GM23338 (cell line): ENCODE data around the gene LNP1. TPM values are rescaled to one million over a fixed set of nuclear protein-coding genes. Genes with fewer than 3 reads are reported as not detected.

Experiments
- ATAC-seq: fragments of 200-7000 bp; cut with Tn5 transposase; 3 replicates; pipeline ENCODE4 v1.9.1; 2020
- DNase-seq: peaks from one replicate; pipeline ENCODE4 v3.0.0-alpha.2; 2015; ENCODE audit warnings: low spot score
- H2AFZ ChIP-seq: fragments of 200-600 bp; sonication (generic); 2 replicates; pipeline ENCODE4 v1.8.0; 2016; ENCODE audit warnings: antibody characterized with exemption, mild to moderate bottlenecking, moderate library complexity
- H3F3A ChIP-seq: fragments of 200-600 bp; sonication (generic); replicated peaks from 2 replicates; pipeline ENCODE4 v1.8.0; 2017; ENCODE audit warnings: antibody characterized with exemption, mixed run types, low read depth
- H3K27ac ChIP-seq: fragments of 200-600 bp; sonication (generic); 2 replicates; pipeline ENCODE4 v1.6.1; 2016; ENCODE audit warnings: low read depth
- H3K27me3 ChIP-seq: fragments of 200-600 bp; sonication (generic); 2 replicates; pipeline ENCODE4 v1.8.0; 2016; ENCODE audit warnings: mild to moderate bottlenecking, mixed run types, moderate library complexity; ENCODE audit not compliant: insufficient read depth
- H3K36me3 ChIP-seq: fragments of 200-600 bp; sonication (generic); 2 replicates; pipeline ENCODE4 v1.8.0; 2016; ENCODE audit warnings: mild to moderate bottlenecking; ENCODE audit not compliant: insufficient read depth
- H3K4me1 ChIP-seq: fragments of 200-600 bp; sonication (generic); 2 replicates; pipeline ENCODE4 v1.8.0; 2016; ENCODE audit warnings: mild to moderate bottlenecking, moderate library complexity; ENCODE audit not compliant: insufficient read depth
- H3K4me2 ChIP-seq: fragments of 200-600 bp; sonication (generic); 2 replicates; pipeline ENCODE4 v1.7.1; 2017; ENCODE audit warnings: mixed run types
- H3K4me3 ChIP-seq: fragments of 200-600 bp; sonication (generic); 2 replicates; pipeline ENCODE4 v1.6.1; 2016; ENCODE audit warnings: mixed run types
- H3K79me2 ChIP-seq: fragments of 200-600 bp; sonication (generic); replicated peaks from 2 replicates; pipeline ENCODE4 v1.8.0; 2017; ENCODE audit warnings: mild to moderate bottlenecking; ENCODE audit not compliant: insufficient read depth
- H3K9me2 ChIP-seq: fragments of 200-600 bp; sonication (generic); 2 replicates; pipeline ENCODE4 v1.8.0; 2017; ENCODE audit not compliant: insufficient read depth
- H4K20me1 ChIP-seq: fragments of 200-600 bp; sonication (generic); replicated peaks from 2 replicates; pipeline ENCODE4 v1.8.0; 2017; ENCODE audit warnings: mild to moderate bottlenecking; ENCODE audit not compliant: insufficient read depth
- H3K27ac Mint-ChIP-seq: 2 replicates; pipeline ENCODE4 v1.8.0; 2020; ENCODE audit warnings: inconsistent platforms, mild to moderate bottlenecking, moderate library complexity, mixed read lengths
- H3K27me3 Mint-ChIP-seq: 3 replicates; pipeline ENCODE4 v1.8.0; 2022; ENCODE audit warnings: low read depth, mild to moderate bottlenecking, moderate library complexity, mixed read lengths, inconsistent platforms; ENCODE audit not compliant: insufficient read depth, poor library complexity
- H3K36me3 Mint-ChIP-seq: 3 replicates; pipeline ENCODE4 v1.8.0; 2021; ENCODE audit warnings: low read depth, mild to moderate bottlenecking, inconsistent platforms, moderate library complexity, mixed read lengths
- H3K4me1 Mint-ChIP-seq: 3 replicates; pipeline ENCODE4 v1.8.0; 2020; ENCODE audit warnings: mild to moderate bottlenecking, inconsistent platforms, mixed read lengths
- H3K4me3 Mint-ChIP-seq: 3 replicates; pipeline ENCODE4 v1.8.0; 2021; ENCODE audit warnings: moderate library complexity, mild to moderate bottlenecking, inconsistent platforms, mixed read lengths
- H3K9me3 Mint-ChIP-seq: 3 replicates; pipeline ENCODE4 v1.8.0; 2020; ENCODE audit warnings: moderate library complexity, mild to moderate bottlenecking, inconsistent platforms, mixed read lengths
- CREB1 ChIP-seq: fragments of 250-450 bp; sonication (Bioruptor Pico); IDR thresholded peaks from 2 replicates; pipeline ENCODE4 v1.5.0; 2020; ENCODE audit warnings: low read depth, mild to moderate bottlenecking, moderate library complexity
- CTCF ChIP-seq, 2 experiments: fragments of 200-600 bp in 1 of 2; sonication (generic) in 1 of 2; conservative IDR thresholded peaks; 2 replicates each; pipeline versions ENCODE4 v1.5.1 to v1.6.1; 2016 to 2017; ENCODE audit warnings: antibody characterized with exemption in 2 of 2, low read depth in 2 of 2, mild to moderate bottlenecking in 2 of 2, moderate library complexity in 1 of 2
- EZH2 ChIP-seq: fragments of 200-600 bp; sonication (generic); IDR thresholded peaks from one replicate; pipeline ENCODE4 v1.8.0; 2017; ENCODE audit warnings: antibody characterized with exemption, mild to moderate bottlenecking, low read depth; ENCODE audit not compliant: unreplicated experiment
- EZH2phosphoT487 ChIP-seq: fragments of 200-600 bp; sonication (generic); IDR thresholded peaks from one replicate; pipeline ENCODE4 v1.8.1; 2018; ENCODE audit warnings: antibody characterized with exemption; ENCODE audit not compliant: unreplicated experiment
- JUNB ChIP-seq: IDR thresholded peaks from one replicate; pipeline ENCODE4 v1.6.1; 2016; ENCODE audit warnings: antibody characterized with exemption; ENCODE audit not compliant: unreplicated experiment
- NANOG ChIP-seq: IDR thresholded peaks from 2 replicates; pipeline ENCODE4 v1.6.1; 2016; ENCODE audit warnings: antibody characterized with exemption, borderline replicate concordance
- POLR2AphosphoS5 ChIP-seq: IDR thresholded peaks from 2 replicates; pipeline ENCODE4 v1.6.1; 2016; ENCODE audit warnings: antibody characterized with exemption, low read depth
- STAT1 ChIP-seq: IDR thresholded peaks from one replicate; pipeline ENCODE4 v1.6.1; 2016; ENCODE audit warnings: antibody characterized with exemption; ENCODE audit not compliant: unreplicated experiment
- ZNF114 ChIP-seq: fragments of 250-450 bp; sonication (Bioruptor Pico); IDR thresholded peaks from 2 replicates; pipeline ENCODE4 v1.5.0; 2020; ENCODE audit warnings: mild to moderate bottlenecking, moderate library complexity
- ZNF331 ChIP-seq: fragments of 250-450 bp; sonication (Bioruptor Pico); IDR thresholded peaks from 2 replicates; pipeline ENCODE4 v1.5.0; 2020; ENCODE audit warnings: low read depth, mild to moderate bottlenecking, moderate library complexity
- polyA plus RNA-seq: library from polyadenylated mRNA; unstranded; fragments of >200 nt; fragmentation: Nextera tagmentation; extraction: Ambion mirVana; gene quantifications from 2 replicates; pipeline ENCODE4 v1.2.1, GENCODE V29; 2016
- total RNA-seq: library from RNA; depleted of rRNA; stranded (reverse); fragments of >200 nt; shearing (Covaris generic); gene quantifications from 2 replicates; pipeline ENCODE4 v1.2.3, GENCODE V29; 2014
- TF ChIP-seq, protein P1 (sequence below): IDR thresholded peaks from one replicate; pipeline ENCODE4 v1.6.1; 2018; ENCODE audit warnings: antibody characterized with exemption; ENCODE audit not compliant: unreplicated experiment
- TF ChIP-seq, protein P2 (sequence below): IDR thresholded peaks from 2 replicates; pipeline ENCODE4 v1.6.1; 2016; ENCODE audit warnings: antibody characterized with exemption

Gene LNP1
- total and polyA plus RNA-seq, 2 experiments from 2014 or later, result 4.7 to 6.7 TPM

DNA sequence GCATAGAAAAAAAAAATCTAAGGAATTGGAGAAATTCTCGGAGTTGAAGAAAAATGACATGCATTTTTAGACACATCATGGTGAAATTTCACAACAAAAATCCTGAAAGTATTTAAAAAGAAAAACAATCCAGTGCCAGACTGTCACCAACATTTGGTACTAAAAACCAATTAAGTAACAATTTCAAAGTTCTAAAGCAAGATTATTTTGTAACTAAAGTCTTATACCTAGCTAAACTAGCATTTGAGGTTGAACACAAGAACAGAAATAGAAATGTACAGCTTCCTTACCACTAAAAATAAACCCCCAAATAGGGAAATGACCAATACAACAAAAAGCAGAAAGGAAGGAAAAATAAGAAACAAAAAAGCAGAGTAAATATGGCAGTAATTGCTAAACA is 12.3 kb upstream of the LNP1 start:
- TF ChIP-seq, protein P1, sequence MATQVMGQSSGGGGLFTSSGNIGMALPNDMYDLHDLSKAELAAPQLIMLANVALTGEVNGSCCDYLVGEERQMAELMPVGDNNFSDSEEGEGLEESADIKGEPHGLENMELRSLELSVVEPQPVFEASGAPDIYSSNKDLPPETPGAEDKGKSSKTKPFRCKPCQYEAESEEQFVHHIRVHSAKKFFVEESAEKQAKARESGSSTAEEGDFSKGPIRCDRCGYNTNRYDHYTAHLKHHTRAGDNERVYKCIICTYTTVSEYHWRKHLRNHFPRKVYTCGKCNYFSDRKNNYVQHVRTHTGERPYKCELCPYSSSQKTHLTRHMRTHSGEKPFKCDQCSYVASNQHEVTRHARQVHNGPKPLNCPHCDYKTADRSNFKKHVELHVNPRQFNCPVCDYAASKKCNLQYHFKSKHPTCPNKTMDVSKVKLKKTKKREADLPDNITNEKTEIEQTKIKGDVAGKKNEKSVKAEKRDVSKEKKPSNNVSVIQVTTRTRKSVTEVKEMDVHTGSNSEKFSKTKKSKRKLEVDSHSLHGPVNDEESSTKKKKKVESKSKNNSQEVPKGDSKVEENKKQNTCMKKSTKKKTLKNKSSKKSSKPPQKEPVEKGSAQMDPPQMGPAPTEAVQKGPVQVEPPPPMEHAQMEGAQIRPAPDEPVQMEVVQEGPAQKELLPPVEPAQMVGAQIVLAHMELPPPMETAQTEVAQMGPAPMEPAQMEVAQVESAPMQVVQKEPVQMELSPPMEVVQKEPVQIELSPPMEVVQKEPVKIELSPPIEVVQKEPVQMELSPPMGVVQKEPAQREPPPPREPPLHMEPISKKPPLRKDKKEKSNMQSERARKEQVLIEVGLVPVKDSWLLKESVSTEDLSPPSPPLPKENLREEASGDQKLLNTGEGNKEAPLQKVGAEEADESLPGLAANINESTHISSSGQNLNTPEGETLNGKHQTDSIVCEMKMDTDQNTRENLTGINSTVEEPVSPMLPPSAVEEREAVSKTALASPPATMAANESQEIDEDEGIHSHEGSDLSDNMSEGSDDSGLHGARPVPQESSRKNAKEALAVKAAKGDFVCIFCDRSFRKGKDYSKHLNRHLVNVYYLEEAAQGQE, result no peak
- no peak for TF ChIP-seq ZNF331 (CRISPR knock-in tag)
- TF ChIP-seq STAT1, result no peak
- no peak for TF ChIP-seq CTCF (conservative IDR thresholded peaks at IDR 0.05; ENCODE audit: low read depth in 2 of 2)
- no peak for TF ChIP-seq EZH2
- no peak for TF ChIP-seq POLR2AphosphoS5
- no peak for TF ChIP-seq JUNB
- TF ChIP-seq CREB1, result no peak
- no peak for TF ChIP-seq EZH2phosphoT487
- TF ChIP-seq ZNF114 (CRISPR knock-in tag), result no peak
- H4K20me1 ChIP-seq, result peaks cover 8% of the 10 kb centered on the region; the same call in 1 of the 2 replicates
- H3K36me3 ChIP-seq, result peaks cover 24% of the 10 kb centered on the region; the same call in 1 of the 2 replicates
- H3K4me3 ChIP-seq, result no peak overlapping the region
- H3K79me2 ChIP-seq, result peaks cover 85% of the 10 kb centered on the region
- no peak overlapping the region for H3K27ac ChIP-seq
- no peak overlapping the region for H2AFZ ChIP-seq
- H3K4me1 ChIP-seq, result no peaks in the 10 kb centered on the region
- Mint-ChIP-seq H3K36me3 (peaks cover 28% of the 10 kb centered on the region), H3K27me3 (no peaks in the 10 kb centered on the region), H3K4me3 (no peak overlapping the region), H3K9me3 (no peaks in the 10 kb centered on the region; the same call in 2 of the 3 replicates), H3K4me1 (peaks cover 5% of the 10 kb centered on the region; the same call in 2 of the 3 replicates), H3K27ac (no peak overlapping the region)
- no peaks in the 10 kb centered on the region for H3K27me3 ChIP-seq
- H3F3A ChIP-seq, result no peaks in the 10 kb centered on the region
- no peaks in the 10 kb centered on the region for H3K9me2 ChIP-seq
- ATAC-seq (no peak), DNase-seq (no peak)
- no peak overlapping the region for H3K4me2 ChIP-seq

- H3K36me3 Mint-ChIP-seq, result no peaks in the 10 kb centered on the region
- H3K27ac Mint-ChIP-seq, result no peak overlapping the region
- H3K9me3 Mint-ChIP-seq, result no peaks in the 10 kb centered on the region
- Histone ChIP-seq H3K27ac (no peak overlapping the region), H3K27me3 (no peaks in the 10 kb centered on the region), H3K79me2 (peaks cover 97% of the 10 kb centered on the region), H3F3A (no peaks in the 10 kb centered on the region), H4K20me1 (peaks cover 43% of the 10 kb centered on the region), H3K4me2 (no peak overlapping the region), H3K9me2 (no peaks in the 10 kb centered on the region), H3K36me3 (no peaks in the 10 kb centered on the region), H2AFZ (no peak overlapping the region), H3K4me1 (no peaks in the 10 kb centered on the region; the same call in 1 of the 2 replicates), H3K4me3 (no peak overlapping the region)
- no peak for ATAC-seq
- peaks cover 1% of the 10 kb centered on the region for H3K27me3 Mint-ChIP-seq
- no peak overlapping the region for H3K4me3 Mint-ChIP-seq
- H3K4me1 Mint-ChIP-seq, result peaks cover 20% of the 10 kb centered on the region
- DNase-seq, result no peak
- TF ChIP-seq EZH2phosphoT487 (no peak), ZNF331 (CRISPR knock-in tag) (no peak), POLR2AphosphoS5 (no peak), NANOG (no peak), STAT1 (no peak)
- TF ChIP-seq, protein P2, sequence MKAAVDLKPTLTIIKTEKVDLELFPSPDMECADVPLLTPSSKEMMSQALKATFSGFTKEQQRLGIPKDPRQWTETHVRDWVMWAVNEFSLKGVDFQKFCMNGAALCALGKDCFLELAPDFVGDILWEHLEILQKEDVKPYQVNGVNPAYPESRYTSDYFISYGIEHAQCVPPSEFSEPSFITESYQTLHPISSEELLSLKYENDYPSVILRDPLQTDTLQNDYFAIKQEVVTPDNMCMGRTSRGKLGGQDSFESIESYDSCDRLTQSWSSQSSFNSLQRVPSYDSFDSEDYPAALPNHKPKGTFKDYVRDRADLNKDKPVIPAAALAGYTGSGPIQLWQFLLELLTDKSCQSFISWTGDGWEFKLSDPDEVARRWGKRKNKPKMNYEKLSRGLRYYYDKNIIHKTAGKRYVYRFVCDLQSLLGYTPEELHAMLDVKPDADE, result no peak
Measured at GRCh38 chr3:100395679-100396431, 5.5 kb upstream of the LNP1 start.
